ENCODE measurements around the gene ZDHHC20.

The ZDHHC20 gene, protein sequence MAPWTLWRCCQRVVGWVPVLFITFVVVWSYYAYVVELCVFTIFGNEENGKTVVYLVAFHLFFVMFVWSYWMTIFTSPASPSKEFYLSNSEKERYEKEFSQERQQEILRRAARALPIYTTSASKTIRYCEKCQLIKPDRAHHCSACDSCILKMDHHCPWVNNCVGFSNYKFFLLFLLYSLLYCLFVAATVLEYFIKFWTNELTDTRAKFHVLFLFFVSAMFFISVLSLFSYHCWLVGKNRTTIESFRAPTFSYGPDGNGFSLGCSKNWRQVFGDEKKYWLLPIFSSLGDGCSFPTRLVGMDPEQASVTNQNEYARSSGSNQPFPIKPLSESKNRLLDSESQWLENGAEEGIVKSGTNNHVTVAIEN

DNA sequence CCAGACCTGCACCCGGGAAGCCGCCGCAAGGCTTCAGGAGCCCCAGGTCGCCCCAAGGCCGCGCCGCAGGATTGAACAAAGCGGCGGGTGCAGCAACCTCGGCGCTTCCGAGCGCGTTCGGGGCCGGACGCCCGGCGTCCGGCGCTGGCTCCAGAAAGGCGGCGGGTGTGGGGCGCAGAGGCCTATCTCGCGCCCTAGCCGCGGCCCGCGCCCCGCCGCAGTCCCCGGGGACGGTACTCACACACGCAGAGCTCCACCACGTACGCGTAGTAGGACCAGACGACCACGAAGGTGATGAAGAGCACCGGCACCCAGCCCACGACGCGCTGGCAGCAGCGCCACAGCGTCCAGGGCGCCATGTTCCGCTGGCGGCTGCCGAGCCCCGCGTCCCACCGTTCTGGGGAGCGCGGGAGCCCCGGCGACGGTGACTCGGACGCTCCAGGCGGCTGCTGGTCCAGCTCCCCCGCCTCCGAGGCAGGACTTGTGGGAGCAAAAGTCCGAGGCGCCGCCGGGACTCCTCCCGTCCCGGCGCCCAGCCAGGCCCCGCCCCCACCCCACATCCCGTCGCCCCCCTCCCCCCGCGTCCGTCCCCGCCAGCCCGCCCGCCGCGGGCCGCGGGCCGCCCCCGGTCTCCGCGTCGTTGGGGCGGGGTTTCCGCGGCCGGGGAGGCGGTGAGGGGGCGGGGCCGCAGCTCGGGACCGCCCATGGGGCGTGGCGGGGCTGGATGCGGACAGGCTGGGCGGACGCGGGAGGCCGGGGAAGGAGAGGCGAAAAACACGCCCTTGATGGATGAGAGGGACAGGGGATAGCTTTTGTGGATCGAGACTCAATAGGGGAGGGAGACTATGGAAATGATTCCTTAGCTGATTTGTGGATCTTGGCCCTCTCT, at the start of gene ZDHHC20:
ZDHHC20 (minus strand) TSS at position 491 of the 889 bp plus-strand sequence; CDS start at position 359, 132 bp downstream.
- DNase-seq = peak; percentile 96

DNA sequence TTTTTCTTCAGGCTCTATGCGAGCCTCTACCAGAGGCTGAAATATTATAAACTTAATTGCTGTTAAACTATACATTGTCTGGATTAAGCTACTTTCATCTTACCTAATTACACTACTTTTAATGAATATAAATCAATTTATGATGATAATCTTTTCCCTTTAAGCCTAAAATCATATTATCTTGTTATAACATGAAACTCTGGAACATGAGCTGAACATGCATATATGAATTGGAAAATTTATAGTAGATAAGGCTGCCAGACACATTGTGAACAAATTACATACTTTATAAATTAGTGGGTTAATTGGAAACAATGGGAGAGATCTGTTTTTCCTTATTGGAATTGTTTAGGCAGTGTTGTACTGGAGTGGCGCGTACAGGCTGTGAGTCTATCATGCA, 45.3 kb upstream of the ZDHHC20 start:
- DNase-seq = no peak

DNA sequence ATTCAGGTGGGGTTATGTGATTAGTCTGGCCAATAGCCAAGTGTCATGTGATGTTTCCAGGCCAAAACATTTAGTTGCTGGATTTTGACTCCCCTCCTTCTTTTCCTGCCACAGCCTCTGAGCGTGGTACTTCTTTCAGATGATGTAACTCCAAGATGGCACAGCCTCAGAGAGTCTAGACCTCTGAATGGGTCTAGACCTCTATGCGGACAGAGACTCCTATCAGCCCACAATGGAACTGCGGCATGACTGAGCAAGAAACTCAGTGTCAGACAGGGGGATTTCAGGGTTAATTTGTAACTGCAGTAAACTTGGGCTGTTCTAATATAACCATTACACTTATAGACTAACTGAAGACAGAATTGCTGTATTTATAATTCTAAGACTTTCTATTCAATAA, 42.6 kb upstream of the ZDHHC20 start:
- DNase-seq = no peak

DNA sequence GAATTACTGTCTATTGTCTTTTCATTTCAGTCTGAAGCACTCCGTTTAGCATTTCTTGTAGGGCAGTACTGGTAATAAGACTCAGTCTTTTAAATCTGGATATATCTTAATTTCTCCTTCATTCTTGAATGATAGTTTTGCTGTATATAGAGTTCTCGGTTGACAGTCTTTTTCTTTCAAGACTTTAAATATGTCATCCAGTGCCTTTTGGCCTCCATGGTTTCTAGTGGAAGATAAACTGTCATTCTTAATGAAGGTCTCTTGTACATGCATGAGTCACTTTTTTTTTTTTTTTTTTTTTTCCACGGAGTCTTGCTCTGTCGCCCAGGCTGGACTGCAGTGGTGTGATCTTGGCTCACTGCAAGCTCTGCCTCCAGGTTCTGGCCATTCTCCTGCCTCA, 27.2 kb upstream of the ZDHHC20 start:
- no peak for DNase-seq

DNA sequence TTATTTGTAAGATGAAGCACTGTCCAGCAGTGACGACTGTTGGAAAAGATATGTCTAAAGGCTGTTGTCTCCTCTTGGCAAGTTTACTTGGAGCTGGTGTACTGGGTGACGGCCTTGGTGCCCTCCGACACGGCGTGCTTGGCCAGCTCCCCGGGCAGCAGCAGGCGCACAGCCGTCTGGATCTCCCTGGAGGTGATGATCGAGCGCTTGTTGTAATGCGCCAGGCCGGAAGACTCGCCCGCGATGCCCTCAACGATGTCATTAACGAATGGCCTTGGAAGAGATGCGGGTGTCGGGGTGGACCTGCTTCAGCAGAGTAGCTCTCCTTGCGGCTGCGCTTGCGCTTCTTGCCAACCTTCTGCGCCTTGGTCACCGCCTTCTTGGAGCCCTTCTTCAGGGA, 24.6 kb upstream of the ZDHHC20 start:
- no peak for DNase-seq

DNA sequence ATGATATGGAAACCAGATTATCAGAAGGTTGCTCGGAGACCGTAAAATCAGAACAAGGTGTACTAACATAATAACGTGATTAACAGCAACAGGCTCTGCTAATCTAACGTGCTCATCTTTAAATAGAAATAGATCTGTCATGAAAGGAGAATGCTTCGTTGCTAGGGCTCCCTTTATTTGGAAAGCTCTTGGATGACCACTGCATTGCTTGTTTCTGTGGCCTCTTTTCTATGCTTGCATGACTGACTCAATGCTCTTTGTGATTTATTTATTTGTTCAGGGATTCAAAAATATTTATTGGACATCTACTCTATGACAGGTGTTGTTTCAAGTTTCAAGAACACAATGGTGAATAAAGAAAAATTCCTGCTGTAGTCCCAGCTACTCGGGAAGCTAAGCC, 22.3 kb upstream of the ZDHHC20 start:
- DNase-seq = no peak

DNA sequence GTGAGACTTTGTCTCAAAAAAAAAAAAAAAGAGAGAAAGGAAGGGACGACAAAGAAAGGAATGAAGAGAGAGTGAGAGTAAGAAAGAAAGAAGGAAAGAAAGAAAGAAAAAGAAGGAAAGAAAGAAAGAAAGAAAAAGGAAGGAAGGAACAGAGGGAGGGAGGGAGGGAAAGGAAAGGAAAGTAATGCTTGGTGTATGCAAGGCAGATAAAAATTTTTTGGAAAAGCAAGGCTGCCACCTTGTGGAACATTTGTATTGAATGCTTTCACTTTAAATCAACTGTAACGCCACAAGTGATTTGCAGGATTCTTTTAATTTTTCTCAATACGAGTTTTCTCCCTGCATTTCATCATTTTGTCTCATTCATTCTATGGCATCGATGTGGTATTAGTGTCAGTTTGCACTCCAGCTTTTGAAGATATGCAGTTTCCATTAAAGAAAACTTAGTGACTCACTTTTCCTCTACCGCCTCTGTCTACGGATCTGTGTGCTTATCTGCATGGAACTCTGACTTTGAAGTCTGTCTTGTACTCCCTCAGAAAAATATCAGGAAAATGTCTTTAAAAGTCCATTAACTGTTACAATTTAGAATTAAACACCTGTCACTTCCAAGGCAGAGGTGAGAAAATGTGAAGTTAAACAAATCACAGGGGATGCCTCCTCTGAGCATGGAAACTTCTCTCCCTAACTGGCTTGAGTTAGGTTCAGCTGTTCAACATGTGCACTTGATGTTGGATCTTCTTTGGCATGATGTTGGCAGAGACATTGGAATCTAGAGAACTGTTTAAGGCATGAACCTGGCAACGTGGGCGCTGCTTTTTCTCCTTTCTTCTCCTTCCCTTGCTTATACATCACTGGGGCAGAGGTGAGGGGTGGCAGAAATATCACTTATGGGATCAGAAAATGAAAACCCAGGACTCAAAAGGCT, 20.0 kb upstream of the ZDHHC20 start:
- DNase-seq = peak; percentile 79

DNA sequence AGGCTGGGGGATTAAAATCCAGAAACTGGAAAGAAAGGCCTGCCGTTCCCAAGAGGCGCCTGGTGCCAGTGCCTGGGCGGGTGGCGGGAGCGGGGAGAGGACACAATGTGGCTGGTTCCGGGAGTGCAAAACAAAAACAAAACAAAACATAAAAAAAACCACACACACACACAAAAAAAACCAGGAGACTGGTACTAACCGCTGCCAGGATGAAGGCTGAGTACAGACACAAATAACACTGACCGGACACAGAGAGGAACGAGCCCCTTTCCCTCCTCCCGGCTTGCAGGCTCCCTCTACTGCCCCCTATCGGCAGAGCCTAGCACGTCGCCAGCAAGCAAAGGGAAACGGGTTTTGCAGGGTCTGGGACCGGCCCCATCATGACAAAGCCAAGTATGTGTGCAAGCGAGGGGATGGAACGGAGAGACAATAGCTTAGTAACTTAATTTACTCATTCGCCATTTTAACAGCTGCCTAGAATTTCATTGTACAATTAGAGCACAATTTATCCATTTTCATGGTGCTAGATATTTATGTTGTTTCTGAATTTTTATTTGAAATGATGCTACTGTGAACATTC, 17.9 kb upstream of the ZDHHC20 start:
- DNase-seq = peak; percentile 91

DNA sequence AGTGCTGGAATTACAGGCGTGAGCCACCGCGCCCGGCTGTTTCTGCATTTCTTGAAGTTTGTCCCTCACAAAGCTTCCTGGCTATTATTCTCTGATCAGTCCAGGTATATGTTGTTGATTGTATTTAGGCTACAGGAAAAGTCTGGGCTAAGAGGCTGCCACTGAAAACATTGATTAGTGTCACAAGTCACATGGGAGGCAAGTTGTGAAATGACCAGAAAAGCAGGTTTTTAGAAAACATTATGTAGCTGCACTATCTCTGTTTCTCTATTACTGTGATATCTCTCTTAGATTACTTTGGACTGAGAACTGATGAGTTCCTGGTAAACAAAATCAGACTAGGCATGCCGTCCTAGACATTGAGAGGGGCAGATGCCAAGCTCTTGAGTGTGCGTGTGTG, 16.0 kb upstream of the ZDHHC20 start:
- no peak for DNase-seq

DNA sequence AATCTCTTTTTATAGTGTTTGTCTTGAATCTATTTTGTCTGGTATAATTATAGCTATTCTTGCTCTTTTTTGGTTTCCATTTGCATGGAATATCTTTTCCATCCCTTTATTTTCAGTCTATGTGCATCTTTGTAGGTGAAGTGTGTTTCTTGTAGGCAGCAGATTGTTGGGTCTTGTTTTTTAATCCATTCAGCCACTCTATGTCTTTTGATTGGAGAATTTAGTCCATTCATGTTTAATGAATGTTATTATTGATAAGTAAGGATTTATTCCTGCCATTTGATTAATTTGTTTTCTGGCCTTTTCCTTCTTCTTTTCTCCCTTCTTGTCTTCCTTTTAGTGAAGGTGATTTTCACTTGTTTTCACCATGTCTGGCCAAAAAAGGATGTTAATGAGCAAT, 11.7 kb upstream of the ZDHHC20 start:
- no peak for DNase-seq

DNA sequence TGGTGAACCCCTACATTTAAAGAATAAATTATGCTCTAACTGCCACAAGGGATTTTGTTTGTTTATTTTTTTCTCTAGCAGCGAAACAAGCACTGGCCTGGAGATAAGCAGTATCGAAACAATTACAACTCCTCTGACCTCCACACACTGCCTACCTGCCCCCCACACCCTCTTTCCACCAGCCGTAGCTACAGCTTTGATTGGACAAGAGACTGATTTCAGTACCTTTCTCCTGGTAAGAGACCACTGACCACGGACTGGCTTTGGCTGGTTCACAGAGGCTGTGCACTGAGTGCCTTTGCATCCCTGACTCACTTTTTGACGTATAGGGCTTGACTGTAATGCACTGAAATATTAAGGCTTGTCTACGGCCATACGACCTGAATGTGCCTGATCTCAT, 7.4 kb upstream of the ZDHHC20 start:
- DNase-seq = no peak

DNA sequence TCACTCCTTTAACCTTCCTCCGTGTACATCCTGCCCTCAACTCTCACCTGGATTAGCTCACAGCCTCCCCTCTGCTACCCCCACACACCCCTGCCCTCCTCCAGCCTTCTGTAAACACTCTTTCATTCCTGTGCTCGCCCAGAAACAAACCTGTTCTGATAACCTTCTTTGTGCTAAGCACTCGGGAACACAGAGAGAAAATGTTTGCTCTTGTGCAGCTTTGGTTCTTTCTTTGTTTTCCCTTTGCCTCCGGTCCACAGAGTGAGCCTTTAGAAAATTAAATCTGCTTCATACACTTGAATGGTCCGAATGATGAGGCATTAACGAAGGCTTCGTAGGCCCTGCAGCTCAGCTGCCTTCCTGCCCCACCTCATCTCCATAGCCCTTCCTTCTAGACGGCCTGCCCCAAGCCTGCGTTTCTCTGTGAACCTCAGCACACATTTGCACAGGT, 6.6 kb upstream of the ZDHHC20 start:
- no peak for DNase-seq

DNA sequence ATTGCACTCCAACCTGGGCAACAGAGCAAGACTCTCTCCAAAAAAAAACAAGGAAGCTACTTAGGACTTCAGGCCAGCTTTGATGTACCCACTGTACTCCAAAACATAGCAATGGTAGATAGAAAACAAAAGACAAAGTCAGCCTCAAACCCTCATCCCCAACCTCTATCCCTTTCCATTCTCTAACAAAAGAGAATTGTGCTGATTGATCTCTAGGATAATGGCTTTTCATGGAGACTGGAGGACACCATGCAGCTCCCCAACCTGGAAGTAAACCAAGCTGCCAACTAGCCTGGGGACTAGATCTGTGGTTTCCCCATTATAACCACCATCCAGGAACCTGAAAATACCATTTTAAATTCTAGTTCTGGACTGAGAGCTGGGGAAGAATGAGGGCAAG, 4.3 kb upstream of the ZDHHC20 start:
- DNase-seq = no peak

DNA sequence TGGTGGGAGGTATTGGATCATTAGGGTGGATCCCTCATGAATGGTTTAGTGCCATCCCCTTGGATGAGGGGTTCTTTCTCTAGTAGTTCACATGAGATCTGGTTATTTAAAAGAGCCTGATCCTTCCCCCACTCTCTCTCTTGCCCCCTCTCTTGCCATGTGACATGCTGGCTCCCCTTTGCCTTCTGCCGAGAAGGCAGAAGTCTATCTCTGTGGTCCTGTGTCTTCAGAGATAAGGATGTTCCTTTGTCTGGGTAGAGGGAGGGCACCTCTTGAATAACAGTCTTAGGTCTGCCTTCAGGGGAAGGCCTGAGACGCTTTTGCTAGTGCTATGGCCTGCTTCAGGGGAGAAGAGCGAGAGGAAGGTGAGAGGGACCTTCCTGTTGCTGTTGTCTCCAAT, 2.0 kb upstream of the ZDHHC20 start:
- DNase-seq = no peak

DNA sequence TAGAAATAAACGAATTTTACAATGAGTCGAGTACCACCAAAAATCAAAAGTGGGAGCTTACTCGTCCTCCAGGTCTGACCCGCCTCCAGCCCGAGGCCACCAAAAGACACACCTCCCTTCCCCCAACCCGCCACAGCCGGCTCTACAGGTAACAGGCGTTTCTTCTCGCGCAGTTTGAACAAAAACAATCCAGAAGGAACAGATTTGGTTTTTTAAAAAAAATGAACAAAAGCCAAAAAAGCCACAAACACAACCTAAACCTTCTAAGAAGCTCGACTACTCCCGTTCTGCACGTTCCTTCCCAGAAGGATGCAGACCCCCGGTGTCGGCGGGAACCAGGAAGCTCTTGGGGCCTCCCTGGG, 671 bp downstream of the ZDHHC20 start:
- DNase-seq = peak; percentile 16

DNA sequence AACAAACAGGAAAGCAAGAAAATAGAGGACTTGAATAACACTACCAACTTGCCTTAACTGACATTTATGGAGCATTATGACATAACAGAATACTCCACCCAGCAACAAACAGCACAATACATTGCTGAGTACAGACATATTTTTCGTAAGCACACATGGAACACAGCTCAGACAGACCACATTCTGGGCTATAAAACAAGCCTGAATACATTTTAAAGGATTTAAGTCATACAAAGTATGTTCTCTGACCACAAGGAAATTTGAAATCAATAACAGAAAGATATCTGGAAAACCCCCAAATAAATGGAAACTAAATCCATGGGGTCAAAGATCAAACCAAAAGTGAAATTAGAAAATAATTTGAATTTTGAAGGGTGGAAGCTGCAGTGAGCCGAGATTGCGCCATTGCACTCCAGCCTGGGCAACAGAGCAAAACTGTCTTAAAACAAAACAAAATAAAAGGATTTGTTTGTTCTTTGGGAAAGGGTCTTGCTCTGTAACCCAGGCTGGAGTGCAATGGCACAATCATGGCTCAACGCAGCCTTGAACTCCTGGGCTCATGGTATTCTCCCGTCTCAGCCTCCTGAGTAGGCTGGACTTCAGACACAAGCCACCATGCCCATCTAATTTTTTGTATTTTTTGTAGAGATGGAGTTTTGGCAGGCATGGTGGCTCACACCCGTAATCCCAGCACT, 5.6 kb downstream of the ZDHHC20 start:
- peak; percentile 48 for DNase-seq

DNA sequence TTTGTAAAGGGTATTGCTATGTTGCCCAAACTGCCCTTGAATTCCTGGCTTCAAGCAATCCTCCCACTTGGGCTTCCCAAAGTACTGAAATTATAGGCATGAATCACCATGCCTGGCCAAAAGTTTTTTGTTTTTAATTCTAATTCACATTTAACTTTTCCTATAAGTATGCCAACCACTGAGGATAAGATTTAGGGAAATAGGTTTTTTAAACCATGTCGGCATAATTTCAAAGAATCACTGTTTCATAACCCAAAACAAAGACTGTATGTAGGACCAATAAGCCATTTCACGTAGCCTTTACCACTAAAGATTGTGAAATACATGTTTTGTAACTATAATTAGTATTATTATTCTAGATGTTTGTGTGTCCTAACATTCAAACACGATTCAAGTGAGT, 8.2 kb downstream of the ZDHHC20 start:
- peak; percentile 66 for DNase-seq

DNA sequence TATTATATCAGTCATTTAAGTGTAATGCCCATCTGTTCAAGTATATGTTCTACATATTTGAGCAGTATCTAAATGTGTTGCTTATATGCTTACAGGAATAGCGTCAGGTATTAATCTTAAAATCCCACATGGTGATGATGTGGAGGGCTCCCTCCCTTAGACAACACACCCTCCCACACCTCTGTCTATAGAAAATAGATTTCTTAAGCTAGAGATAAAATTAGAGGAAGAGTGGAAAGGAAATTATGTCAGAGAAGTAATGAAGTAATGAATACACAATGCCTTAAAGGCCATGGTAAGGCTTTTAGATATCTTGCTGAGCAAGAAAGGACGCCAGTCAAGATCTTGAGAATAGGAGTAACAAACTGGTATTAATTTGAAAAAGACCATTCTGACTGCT, 12.4 kb downstream of the ZDHHC20 start:
- DNase-seq = peak; percentile 22

DNA sequence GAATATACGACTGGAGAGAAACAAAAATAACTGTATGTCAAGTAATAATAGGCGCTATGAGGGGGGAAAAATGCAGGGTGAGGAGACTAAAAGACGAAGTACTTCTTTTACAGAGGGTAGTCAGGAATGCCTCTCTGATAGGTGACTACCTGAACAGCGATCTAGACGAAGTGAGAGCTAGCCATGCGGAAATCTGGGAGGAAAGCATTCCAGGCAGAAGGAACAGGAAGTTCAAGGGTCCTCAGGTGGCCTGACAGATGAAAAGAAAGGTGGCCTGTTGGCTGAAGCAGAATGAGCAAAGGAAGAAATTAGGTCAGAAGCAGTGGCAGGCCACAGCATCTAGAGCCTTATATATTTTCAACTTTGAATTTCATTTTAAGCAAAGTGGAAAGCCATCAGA, 13.3 kb downstream of the ZDHHC20 start:
- no peak for DNase-seq

DNA sequence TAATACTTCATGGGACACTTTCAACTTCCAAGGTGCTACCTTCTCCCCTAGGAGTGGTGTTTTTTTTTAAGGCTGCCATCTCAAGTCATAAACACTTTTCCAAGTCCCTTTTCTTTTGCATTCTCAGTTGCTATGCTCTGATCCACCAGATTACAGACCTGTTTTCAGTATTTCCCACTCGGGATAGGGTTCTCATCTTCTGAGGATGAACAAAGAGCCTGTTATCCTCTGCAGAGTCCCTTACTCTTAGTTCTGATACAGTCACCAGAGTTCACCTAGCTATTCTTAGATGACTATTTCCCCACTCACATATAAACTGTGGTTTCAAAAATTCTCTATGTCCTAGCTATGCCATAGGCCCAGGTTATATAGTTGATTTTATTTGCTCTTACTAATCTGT, 15.9 kb downstream of the ZDHHC20 start:
- DNase-seq = no peak

DNA sequence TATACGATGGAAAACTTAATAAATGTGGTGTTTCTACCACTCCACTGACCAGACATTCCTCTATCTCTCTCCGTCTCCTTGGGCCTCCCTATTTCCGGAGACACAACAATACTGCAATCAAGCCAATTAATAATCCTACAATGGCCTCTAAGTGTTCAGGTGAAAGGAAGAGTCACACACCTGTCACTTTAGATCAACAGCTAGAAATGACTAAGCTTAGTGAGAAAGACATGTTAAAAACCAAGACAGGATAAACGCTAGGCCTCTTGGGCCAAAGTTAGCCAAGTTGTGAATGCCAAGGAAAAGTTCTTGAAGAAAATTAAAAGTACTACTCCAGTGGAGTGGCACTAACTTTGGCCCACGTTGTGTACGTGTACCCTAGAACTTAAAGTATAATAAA, 22.5 kb downstream of the ZDHHC20 start:
- DNase-seq = no peak

DNA sequence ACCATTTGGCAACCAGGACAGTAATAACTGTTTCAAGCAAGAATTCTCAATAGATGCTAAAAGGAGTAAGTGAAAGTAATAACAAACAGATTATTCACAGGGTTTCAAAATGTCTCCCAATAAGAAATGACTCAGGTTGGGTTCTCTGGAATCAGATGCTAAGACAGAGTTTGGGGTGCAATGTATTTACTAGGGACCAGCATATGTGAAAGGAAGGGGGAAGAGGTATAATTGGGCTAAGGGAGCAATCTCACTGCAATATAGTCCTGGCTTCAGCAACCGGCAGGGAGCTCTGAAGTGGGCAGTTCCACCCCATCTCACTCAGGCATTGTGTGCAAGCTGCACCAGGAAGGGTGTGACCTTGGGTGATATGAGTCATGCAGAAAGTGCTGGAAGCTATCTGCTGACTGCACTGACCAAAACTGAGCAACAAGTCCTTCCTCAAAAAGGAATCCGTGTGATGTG, 23.4 kb downstream of the ZDHHC20 start:
- peak; percentile 88 for DNase-seq

Data from suppressor macrophage treated with lipopolysaccharide for 4 hours (primary cell).